Trophoblast cell (in vitro differentiated cells and primary cell): ENCODE measurements around the gene CFAP46.

ENCODE experiments used
- DNase-seq, 2 donors: peaks; one replicate each; pipeline ENCODE4 v3.0.0-alpha.2; 2016
- H2AFZ ChIP-seq: 2 replicates; pipeline ENCODE4 v1.6.1; 2013; ENCODE audit warnings: low read length, moderate library complexity, mild to moderate bottlenecking; ENCODE audit not compliant: insufficient read depth, poor library complexity
- H2AK5ac ChIP-seq: 2 replicates; pipeline ENCODE4 v1.6.1; 2013; ENCODE audit warnings: mild to moderate bottlenecking, low read length
- H2BK120ac ChIP-seq: 2 replicates; pipeline ENCODE4 v1.6.1; 2013; ENCODE audit warnings: low read length, mild to moderate bottlenecking, moderate library complexity; ENCODE audit not compliant: insufficient read depth, poor library complexity
- H2BK12ac ChIP-seq: 2 replicates; pipeline ENCODE4 v1.6.1; 2013; ENCODE audit warnings: mild to moderate bottlenecking, low read length, moderate library complexity
- H2BK5ac ChIP-seq: 2 replicates; pipeline ENCODE4 v1.6.1; 2013; ENCODE audit warnings: low read length, low read depth, moderate library complexity, mild to moderate bottlenecking; ENCODE audit not compliant: poor library complexity
- H3K14ac ChIP-seq: 2 replicates; pipeline ENCODE4 v1.6.1; 2013; ENCODE audit warnings: mild to moderate bottlenecking, low read length
- H3K18ac ChIP-seq: 2 replicates; pipeline ENCODE4 v1.6.1; 2013; ENCODE audit warnings: mild to moderate bottlenecking, low read length
- H3K23ac ChIP-seq: 2 replicates; pipeline ENCODE4 v1.6.1; 2013; ENCODE audit warnings: low read length
- H3K27ac ChIP-seq: 2 replicates; pipeline ENCODE4 v1.5.1; 2013; ENCODE audit warnings: low read depth, mild to moderate bottlenecking, inconsistent platforms, low read length, moderate library complexity
- H3K27me3 ChIP-seq: 2 replicates; pipeline ENCODE4 v1.6.1; 2013; ENCODE audit warnings: inconsistent platforms, mild to moderate bottlenecking, low read length, moderate library complexity; ENCODE audit not compliant: insufficient read depth
- H3K36me3 ChIP-seq, 2 experiments: 1 replicate in 1 of 2; 2 replicates in 1 of 2; pipeline ENCODE4 v1.6.1; 2013; ENCODE audit warnings: low read length in 2 of 2, mild to moderate bottlenecking in 2 of 2, moderate library complexity in 1 of 2; ENCODE audit not compliant: insufficient read depth in 2 of 2, control insufficient read depth in 1 of 2
- H3K4ac ChIP-seq: 2 replicates; pipeline ENCODE4 v1.6.1; 2013; ENCODE audit warnings: low read depth, mild to moderate bottlenecking, low read length, moderate library complexity
- H3K4me1 ChIP-seq, 2 experiments: 1 replicate in 1 of 2; 2 replicates in 1 of 2; pipeline ENCODE4 v1.6.1; 2013; ENCODE audit warnings: low read length in 2 of 2, mild to moderate bottlenecking in 2 of 2, moderate library complexity in 1 of 2; ENCODE audit not compliant: insufficient read depth in 2 of 2, control insufficient read depth in 1 of 2
- H3K4me2 ChIP-seq: 2 replicates; pipeline ENCODE4 v1.6.1; 2013; ENCODE audit warnings: inconsistent platforms, mild to moderate bottlenecking, low read length, moderate library complexity
- H3K4me3 ChIP-seq: 2 replicates; pipeline ENCODE4 v1.5.1; 2013; ENCODE audit warnings: mild to moderate bottlenecking, low read depth, low read length, inconsistent platforms
- H3K79me1 ChIP-seq: one replicate; pipeline ENCODE4 v1.6.1; 2013; ENCODE audit warnings: low read length
- H3K79me2 ChIP-seq: 2 replicates; pipeline ENCODE4 v1.6.1; 2013; ENCODE audit warnings: low read length, mild to moderate bottlenecking; ENCODE audit not compliant: control insufficient read depth, insufficient read depth, poor library complexity
- H3K9ac ChIP-seq: 2 replicates; pipeline ENCODE4 v1.6.1; 2013; ENCODE audit warnings: mild to moderate bottlenecking, low read length
- H3K9me3 ChIP-seq: 2 replicates; pipeline ENCODE4 v1.6.1; 2013; ENCODE audit warnings: low read depth, mild to moderate bottlenecking, control low read depth, inconsistent platforms, low read length; ENCODE audit not compliant: insufficient read depth
- H4K12ac ChIP-seq: 2 replicates; pipeline ENCODE4 v1.6.1; 2013; ENCODE audit warnings: low read depth, mild to moderate bottlenecking, low read length, moderate library complexity
- H4K8ac ChIP-seq: 2 replicates; pipeline ENCODE4 v1.6.1; 2013; ENCODE audit warnings: low read depth, mild to moderate bottlenecking, low read length, moderate library complexity
- H4K91ac ChIP-seq: one replicate; pipeline ENCODE4 v1.6.1; 2013; ENCODE audit warnings: low read depth, mild to moderate bottlenecking, low read length, moderate library complexity
- WGBS: extraction: QIAGEN DNeasy Blood & Tissue Kit; methylation state at CpG from one replicate; pipeline ENCODE4 v1.1.7; 2013; ENCODE audit warnings: missing lambda C conversion rate; ENCODE audit not compliant: insufficient read length, insufficient coverage; ENCODE audit errors: extremely low coverage; 5-methylcytosine and 5-hydroxymethylcytosine counted together

The CFAP46 gene

DNA sequence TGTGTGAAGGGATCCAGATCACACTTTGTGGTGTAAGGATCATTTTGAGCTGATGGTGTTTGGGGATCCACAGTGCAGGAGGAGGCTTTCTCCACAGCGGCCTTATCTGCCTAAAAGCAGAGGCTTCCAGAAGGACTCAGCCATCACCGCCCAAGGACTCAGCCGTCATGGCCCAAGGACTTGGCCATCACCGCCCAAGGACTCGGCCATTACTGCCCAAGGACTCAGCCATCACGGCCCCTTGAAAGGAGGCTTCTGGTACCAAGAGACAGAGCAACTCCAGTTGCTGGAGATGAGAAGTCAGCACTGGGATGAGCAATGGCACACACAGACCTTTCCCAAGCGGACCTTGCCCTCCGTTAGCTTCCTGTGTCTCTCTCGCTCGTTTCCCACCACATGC, 6.0 kb upstream of the CFAP46 start:
- no CpG with 5 or more reads among the region's 10 CpGs for WGBS
- H3K79me2 ChIP-seq, result no peaks in the 10 kb centered on the region

DNA sequence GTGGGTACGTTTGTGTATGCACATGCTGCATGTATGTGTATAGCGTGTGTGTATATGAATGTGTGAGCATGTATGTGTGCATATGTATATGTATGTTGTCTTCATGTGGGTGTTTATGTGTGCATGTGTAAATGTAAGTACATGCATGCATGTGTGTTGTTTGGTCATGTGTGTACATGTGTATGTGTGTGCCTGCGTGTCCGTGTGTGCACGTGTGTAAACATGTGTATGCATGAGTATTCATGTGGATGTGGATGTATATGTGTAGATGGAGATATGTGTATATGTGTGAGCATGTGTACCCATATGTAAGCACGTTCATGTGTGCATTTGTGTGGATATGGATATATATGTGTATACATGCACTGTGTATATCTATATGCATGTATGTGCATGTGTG, 5.5 kb upstream of the CFAP46 start:
- WGBS, result no CpG with 5 or more reads among the region's 6 CpGs
- Histone ChIP-seq H2AFZ (no peak overlapping the region), H4K8ac (no peak overlapping the region), H3K9me3 (peaks cover 3% of the 10 kb centered on the region), H4K12ac (no peak overlapping the region), H4K91ac (no peak overlapping the region), H3K79me2 (no peaks in the 10 kb centered on the region), H2BK5ac (no peak overlapping the region), H2AK5ac (no peak overlapping the region), H3K4ac (no peak overlapping the region), H3K9ac (no peak overlapping the region), H3K4me1 (peaks cover 0 to 2% of the 10 kb centered on the region in 2 experiments), H3K79me1 (no peaks in the 10 kb centered on the region), H3K23ac (no peak overlapping the region), H3K4me2 (no peak overlapping the region), H3K27ac (no peak overlapping the region), H3K14ac (no peak overlapping the region), H3K4me3 (no peak overlapping the region), H3K27me3 (no peaks in the 10 kb centered on the region), H3K36me3 (no peaks in the 10 kb centered on the region), H3K18ac (no peak overlapping the region), H2BK12ac (no peak overlapping the region), H2BK120ac (no peak overlapping the region)
- no peak for DNase-seq

More for the DNA sequence above, 6.0 kb upstream of the CFAP46 start:
- H4K91ac ChIP-seq, result no peak overlapping the region
- peaks cover 3% of the 10 kb centered on the region for H3K9me3 ChIP-seq
- H3K79me1 ChIP-seq, result no peaks in the 10 kb centered on the region
- no peak overlapping the region for H3K4me3 ChIP-seq
- no peak overlapping the region for H4K8ac ChIP-seq
- H3K4me2 ChIP-seq, result no peak overlapping the region
- DNase-seq, result no peak
- no peak overlapping the region for H3K4ac ChIP-seq
- H2AK5ac ChIP-seq, result no peak overlapping the region
- no peak overlapping the region for H4K12ac ChIP-seq
- H3K27me3 ChIP-seq, result no peaks in the 10 kb centered on the region
- no peak overlapping the region for H3K23ac ChIP-seq
- H3K14ac ChIP-seq, result no peak overlapping the region
- H3K36me3 ChIP-seq, result no peaks in the 10 kb centered on the region
- H2BK120ac ChIP-seq, result no peak overlapping the region
- no peak overlapping the region for H3K9ac ChIP-seq
- no peak overlapping the region for H2BK12ac ChIP-seq
- H3K18ac ChIP-seq, result no peak overlapping the region
- H2BK5ac ChIP-seq, result no peak overlapping the region
- no peaks in the 10 kb centered on the region for H3K4me1 ChIP-seq
- no peak overlapping the region for H3K27ac ChIP-seq
- H2AFZ ChIP-seq, result no peak overlapping the region

GRCh38 chr10:132946806-132947546, 4.6 kb upstream of the CFAP46 start:
- no peak overlapping the region for H3K23ac ChIP-seq
- no peaks in the 10 kb centered on the region for H3K79me1 ChIP-seq
- H2AFZ ChIP-seq, result no peak overlapping the region
- H2BK5ac ChIP-seq, result no peak overlapping the region
- H2BK120ac ChIP-seq, result no peak overlapping the region
- H4K91ac ChIP-seq, result no peak overlapping the region
- no peak overlapping the region for H3K9ac ChIP-seq
- H3K14ac ChIP-seq, result no peak overlapping the region
- H3K9me3 ChIP-seq, result peaks cover 3% of the 10 kb centered on the region
- DNase-seq, result no peak
- no peak overlapping the region for H4K8ac ChIP-seq
- no CpG with 5 or more reads among the region's 5 CpGs for WGBS
- H3K4me2 ChIP-seq, result no peak overlapping the region
- no peak overlapping the region for H3K4me3 ChIP-seq
- H3K4ac ChIP-seq, result no peak overlapping the region
- peaks cover 0 to 2% of the 10 kb centered on the region in 2 experiments for H3K4me1 ChIP-seq
- no peak overlapping the region for H3K27ac ChIP-seq
- H4K12ac ChIP-seq, result no peak overlapping the region
- H3K18ac ChIP-seq, result no peak overlapping the region
- no peak overlapping the region for H2BK12ac ChIP-seq
- H3K27me3 ChIP-seq, result no peaks in the 10 kb centered on the region
- H3K79me2 ChIP-seq, result no peaks in the 10 kb centered on the region
- no peak overlapping the region for H2AK5ac ChIP-seq
- no peaks in the 10 kb centered on the region for H3K36me3 ChIP-seq

DNA sequence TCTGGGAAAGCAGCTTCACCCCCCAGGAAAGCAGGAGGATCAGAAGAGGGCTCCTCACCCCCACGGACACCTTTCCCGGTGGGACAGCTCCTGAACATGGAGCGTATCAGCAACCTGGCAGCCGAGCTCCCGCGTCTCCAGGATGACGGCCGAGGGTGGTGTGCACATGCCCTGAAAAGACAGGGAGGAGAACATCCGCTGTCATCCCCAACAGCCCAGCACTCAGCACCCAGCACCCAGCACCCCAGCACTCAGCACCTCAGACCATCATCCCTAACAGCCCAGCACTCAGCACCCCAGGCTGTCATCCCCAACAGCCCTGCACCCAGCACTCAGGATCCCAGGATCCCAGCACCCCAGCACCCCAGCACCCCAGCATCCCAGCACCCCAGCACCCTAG, 3.9 kb upstream of the CFAP46 start:
- no peak overlapping the region for H4K12ac ChIP-seq
- H2BK12ac ChIP-seq, result no peak overlapping the region
- no CpG with 5 or more reads among the region's 9 CpGs for WGBS
- no peaks in the 10 kb centered on the region for H3K27me3 ChIP-seq
- no peak overlapping the region for H2AK5ac ChIP-seq
- no peaks in the 10 kb centered on the region for H3K79me2 ChIP-seq
- H3K36me3 ChIP-seq, result no peaks in the 10 kb centered on the region
- no peak overlapping the region for H3K4me2 ChIP-seq
- no peak for DNase-seq
- H3K9me3 ChIP-seq, result peaks cover 3% of the 10 kb centered on the region
- H2BK120ac ChIP-seq, result no peak overlapping the region
- no peak overlapping the region for H3K4me3 ChIP-seq
- no peaks in the 10 kb centered on the region for H3K79me1 ChIP-seq
- H4K91ac ChIP-seq, result no peak overlapping the region
- no peak overlapping the region for H3K14ac ChIP-seq
- no peak overlapping the region for H3K27ac ChIP-seq
- H3K18ac ChIP-seq, result no peak overlapping the region
- no peak overlapping the region for H3K9ac ChIP-seq
- no peak overlapping the region for H4K8ac ChIP-seq
- no peak overlapping the region for H3K4ac ChIP-seq
- no peak overlapping the region for H3K23ac ChIP-seq
- peaks cover 0 to 2% of the 10 kb centered on the region in 2 experiments for H3K4me1 ChIP-seq
- H2BK5ac ChIP-seq, result no peak overlapping the region
- no peak overlapping the region for H2AFZ ChIP-seq
